Activated CD4-positive, alpha-beta T cell treated with anti-CD3 and anti-CD28 coated beads, Interleukin-2, amount 50 U/mL, for 24 hours (primary cell): Measurements from ENCODE around the gene GAP43.
"Not testable (repeated sequence)": the region's sequence is repeated elsewhere in the genome, so short reads cannot be mapped to it uniquely, and the experiment has no call there.

Source experiments
- DNase-seq, 2 donors: peaks; one replicate each; pipeline ENCODE4 v3.0.0-alpha.2; 2020; ENCODE audit warnings: low read depth in 1 of 2, low spot score in 1 of 2

Gene GAP43

GRCh38 chr3:115697263-115698053 lies 74.1 kb downstream of the GAP43 start:
- DNase-seq, result no peak

GRCh38 chr3:115698851-115699591 lies 75.7 kb downstream of the GAP43 start:
- no peak for DNase-seq

- DNase-seq, result no peak
These were observed 76.4 kb downstream of the GAP43 start for GRCh38 chr3:115699706-115700105.

GRCh38 chr3:115702598-115702997 lies 79.3 kb downstream of the GAP43 start:
- no peak for DNase-seq

GRCh38 chr3:115704661-115705338 lies 81.5 kb downstream of the GAP43 start:
- DNase-seq, result no peak

- DNase-seq, result no peak
These were observed 83.1 kb downstream of the GAP43 start for GRCh38 chr3:115706311-115706829.

- DNase-seq, result no peak
These were observed 85.2 kb downstream of the GAP43 start for GRCh38 chr3:115708540-115708939.

GRCh38 chr3:115709093-115709492 lies 85.8 kb downstream of the GAP43 start:
- no peak for DNase-seq

GRCh38 chr3:115709931-115710330 lies 86.6 kb downstream of the GAP43 start:
- DNase-seq, result no peak

GRCh38 chr3:115710799-115711198 lies 87.5 kb downstream of the GAP43 start:
- DNase-seq, result no peak

- DNase-seq, result no peak
These were observed 89.6 kb downstream of the GAP43 start for GRCh38 chr3:115712871-115713270.

GRCh38 chr3:115713284-115713683 lies 90.0 kb downstream of the GAP43 start:
- DNase-seq, result no peak

GRCh38 chr3:115715241-115715745 lies 92.0 kb downstream of the GAP43 start:
- DNase-seq, result no peak

GRCh38 chr3:115720983-115721382 lies 97.7 kb downstream of the GAP43 start:
- no peak for DNase-seq

GRCh38 chr3:115725800-115726199 lies 102.5 kb downstream of the GAP43 start:
- DNase-seq, result no peak

- no peak for DNase-seq
These were observed 103.8 kb downstream of the GAP43 start for GRCh38 chr3:115727135-115727534.

- no peak for DNase-seq
These were observed 104.7 kb downstream of the GAP43 start for GRCh38 chr3:115728013-115728412.

- not testable (repeated sequence) for DNase-seq
These were observed 113.0 kb downstream of the GAP43 start for GRCh38 chr3:115736341-115736740.

GRCh38 chr3:115741650-115742049 lies 118.3 kb downstream of the GAP43 start:
- no peak for DNase-seq

- DNase-seq, result not testable (repeated sequence)
These were observed 121.2 kb downstream of the GAP43 start for GRCh38 chr3:115744516-115744915.

- not testable (repeated sequence) for DNase-seq
These were observed 129.7 kb downstream of the GAP43 start for GRCh38 chr3:115752978-115753377.
